Cortex of kidney (tissue), 1 donor: ENCODE results near the gene BPIFB3.
"Not testable (repeated sequence)": the region's sequence is repeated elsewhere in the genome, so short reads cannot be mapped to it uniquely, and the experiment has no call there.

Source experiments
- DNase-seq: peaks from one replicate; lab custom pipeline; 2025; lab: John Stamatoyannopoulos, UW

BPIFB3 gene

GRCh38 chr20:33122297-33122696 is 68.6 kb downstream of the BPIFB3 start:
- DNase-seq = not testable (repeated sequence)
